GM12878 (cell line): Measurements from ENCODE around the gene PDGFC. TPM values are rescaled to one million over a fixed set of nuclear protein-coding genes. Genes with fewer than 3 reads are reported as not detected.

Experiments
- ATAC-seq: fragments of 200-7000 bp; cut with Tn5 transposase; 3 replicates; pipeline ENCODE4 v1.9.1; 2020; ENCODE audit warnings: mild to moderate bottlenecking, moderate library complexity
- BruUV-seq: library from RNA; stranded (reverse); fragments of 400-500 nt; replicated peaks from 2 replicates; lab custom pipeline; 2021; lab: Mats Ljungman, UMichigan
- CTCF ChIA-PET: fragments of 300-600 bp; sonication (Branson Sonifier 250); formaldehyde crosslinking; extraction: SDS; loops from one replicate; lab custom pipeline; 2021; ENCODE audit warnings: inconsistent platforms; lab: Yijun Ruan, JAX
- POLR2A ChIA-PET: fragments of 350-600 bp; formaldehyde crosslinking; extraction: SDS; loops from one replicate; lab custom pipeline; 2021; ENCODE audit warnings: inconsistent platforms; lab: Charles Lee
- RAD21 ChIA-PET: fragments of 300-600 bp; sonication (Branson Sonifier 250); formaldehyde crosslinking; loops from one replicate; lab custom pipeline; 2023; ENCODE audit warnings: antibody characterized with exemption; ENCODE audit not compliant: unreplicated experiment; lab: Charles Lee
- SMC1A ChIA-PET: fragments of 300-600 bp; sonication (Branson Sonifier 250); formaldehyde crosslinking; loops from one replicate; lab custom pipeline; 2023; ENCODE audit not compliant: unreplicated experiment, uncharacterized antibody; lab: Charles Lee
- DNase-seq: peaks from one replicate; pipeline ENCODE4 v3.0.0-alpha.2; 2011; ENCODE audit warnings: low read depth, low spot score
- FAIRE-seq: peaks from 3 replicates; lab custom pipeline; 2011; peaks lifted over from hg19 to GRCh38; lab: Jason Lieb, UNC
- H2AFZ ChIP-seq: 2 replicates; pipeline ENCODE4 v1.6.0; 2011; ENCODE audit warnings: low read depth, low read length, control low read depth; ENCODE audit not compliant: control insufficient read depth
- H3K27ac ChIP-seq: 2 replicates; pipeline ENCODE4 v1.5.1; 2011; ENCODE audit warnings: control low read depth; ENCODE audit not compliant: control insufficient read depth, insufficient read depth
- H3K27me3 ChIP-seq, 2 experiments: replicated peaks in 1 of 2; 2 replicates each; pipeline versions ENCODE4 v1.6.0 to v1.6.1; 2011; ENCODE audit warnings: low read length in 1 of 2; ENCODE audit not compliant: control insufficient read depth in 2 of 2, insufficient read depth in 2 of 2
- H3K36me3 ChIP-seq, 2 experiments: 2 replicates each; pipeline ENCODE4 v1.5.1; 2011; ENCODE audit warnings: low read length in 1 of 2; ENCODE audit not compliant: control insufficient read depth in 2 of 2, insufficient read depth in 2 of 2
- H3K4me1 ChIP-seq: 2 replicates; pipeline ENCODE4 v1.6.1; 2011; ENCODE audit warnings: mild to moderate bottlenecking, low read length, moderate library complexity, mixed read lengths; ENCODE audit not compliant: control insufficient read depth, insufficient read depth
- H3K4me2 ChIP-seq: 2 replicates; pipeline ENCODE4 v1.6.0; 2011; ENCODE audit warnings: control low read depth; ENCODE audit not compliant: control insufficient read depth, insufficient read depth
- H3K4me3 ChIP-seq: fragments of 200-600 bp; sonication (generic); 2 replicates; pipeline ENCODE4 v1.5.1; 2016
- H3K79me2 ChIP-seq: 2 replicates; pipeline ENCODE4 v1.6.0; 2011; ENCODE audit warnings: low read length; ENCODE audit not compliant: control insufficient read depth, insufficient read depth
- H3K9ac ChIP-seq: 2 replicates; pipeline ENCODE4 v1.8.0; 2011; ENCODE audit warnings: low read length, control low read depth, mixed read lengths; ENCODE audit not compliant: control insufficient read depth, insufficient read depth
- H3K9me3 ChIP-seq: replicated peaks from 3 replicates; pipeline ENCODE4 v1.5.1; 2011; ENCODE audit warnings: mild to moderate bottlenecking, low read length; ENCODE audit not compliant: control insufficient read depth, insufficient read depth
- H4K20me1 ChIP-seq: 2 replicates; pipeline ENCODE4 v1.6.0; 2011; ENCODE audit not compliant: control insufficient read depth, insufficient read depth
- BCL11A ChIP-seq: IDR thresholded peaks from 2 replicates; pipeline ENCODE4 v1.6.1; 2011; ENCODE audit warnings: low read depth, low read length
- EZH2 ChIP-seq: IDR thresholded peaks from 2 replicates; pipeline ENCODE4 v1.6.1; 2012; ENCODE audit warnings: low read depth, mild to moderate bottlenecking, control low read depth, inconsistent platforms, low read length, borderline replicate concordance; ENCODE audit not compliant: control insufficient read depth
- FOXM1 ChIP-seq: IDR thresholded peaks from 2 replicates; pipeline ENCODE4 v1.6.1; 2012; ENCODE audit warnings: low read depth, mild to moderate bottlenecking, inconsistent platforms, low read length, moderate library complexity
- HDAC6 ChIP-seq: fragments of 200-600 bp; sonication (generic); IDR thresholded peaks from one replicate; pipeline ENCODE4 v1.8.0; 2017; ENCODE audit warnings: antibody characterized with exemption; ENCODE audit not compliant: unreplicated experiment
- KLF5 ChIP-seq: fragments of 450-650 bp; IDR thresholded peaks from 2 replicates; pipeline ENCODE4 v1.6.1; 2014; ENCODE audit warnings: mild to moderate bottlenecking; ENCODE audit not compliant: partially characterized antibody
- MTA2 ChIP-seq: fragments of 450-650 bp; IDR thresholded peaks from 2 replicates; pipeline ENCODE4 v1.6.1; 2016; ENCODE audit warnings: low read depth, mild to moderate bottlenecking, moderate library complexity
- NFIC ChIP-seq: IDR thresholded peaks from 2 replicates; pipeline ENCODE4 v1.6.1; 2012; ENCODE audit warnings: low read depth, mild to moderate bottlenecking, inconsistent platforms, low read length, moderate library complexity
- NFXL1 ChIP-seq: fragments of 450-650 bp; IDR thresholded peaks from 2 replicates; pipeline ENCODE4 v1.6.1; 2017; ENCODE audit warnings: antibody characterized with exemption, mild to moderate bottlenecking, borderline replicate concordance
- RAD51 ChIP-seq: fragments of 450-650 bp; IDR thresholded peaks from 2 replicates; pipeline ENCODE4 v1.6.1; 2016; ENCODE audit warnings: moderate library complexity, mild to moderate bottlenecking, inconsistent platforms
- RFX5 ChIP-seq: IDR thresholded peaks from 2 replicates; pipeline ENCODE4 v1.6.1; 2011; ENCODE audit warnings: low read depth, low read length, improper control_type of control experiment
- SKIL ChIP-seq: fragments of 450-650 bp; IDR thresholded peaks from 2 replicates; pipeline ENCODE4 v1.6.1; 2017; ENCODE audit warnings: mild to moderate bottlenecking, low read depth, inconsistent platforms; ENCODE audit not compliant: poor library complexity, severe bottlenecking
- SMAD1 ChIP-seq: fragments of 450-650 bp; IDR thresholded peaks from 2 replicates; pipeline ENCODE4 v1.6.1; 2018; ENCODE audit warnings: mild to moderate bottlenecking, low read depth; ENCODE audit not compliant: partially characterized antibody
- SMAD5 ChIP-seq: IDR thresholded peaks from 2 replicates; pipeline ENCODE4 v1.6.1; 2016; ENCODE audit warnings: antibody characterized with exemption, low read depth
- TBL1XR1 ChIP-seq: IDR thresholded peaks from 2 replicates; pipeline ENCODE4 v1.6.1; 2012; ENCODE audit warnings: low read depth, low read length, improper control_type of control experiment
- WGBS: methylation state at CpG from one replicate; pipeline ENCODE4 v1.1.6; 2016; ENCODE audit warnings: low lambda C conversion rate; ENCODE audit not compliant: insufficient replicate concordance, insufficient coverage; ENCODE audit errors: missing lambda C conversion rate; 5-methylcytosine and 5-hydroxymethylcytosine counted together
- in situ Hi-C: fragments of 300-500 bp; cut with MboI; formaldehyde crosslinking; loops from 9 replicates; pipeline ENCODE4 v1.14.3; 2018; ENCODE audit warnings: mixed read lengths
- intact Hi-C: fragments of 100-400 bp; cut with micrococcal nuclease; formaldehyde crosslinking; loops from one replicate; pipeline ENCODE4 v1.14.2; 2022; ENCODE audit not compliant: unreplicated experiment
- polyA plus RNA-seq, 11 experiments: library from polyadenylated mRNA; depleted of rRNA in 4 of 11; unstranded in 6 of 11; stranded (reverse) in 5 of 11; fragments of >200 nt; fragmentation: Nextera tagmentation in 4 of 11; fragmentation: Illumina TruSeq in 1 of 11; extraction: Ambion mirVana in 4 of 11; extraction: Trizol in 1 of 11; gene quantifications; 1 replicate in 1 of 11; 2 replicates in 10 of 11; pipeline versions ENCODE4 v1.2.1 to v1.2.3, GENCODE V29; 2011 to 2016; ENCODE audit warnings: inconsistent platforms in 2 of 11, missing spikeins in 2 of 11, low read depth in 1 of 11
- total RNA-seq, 4 experiments: library from RNA; depleted of rRNA in 3 of 4; stranded (reverse); fragments of >200 nt in 3 of 4; fragmentation: Illumina TruSeq in 1 of 4; extraction: Trizol in 1 of 4; gene quantifications; 2 replicates each; pipeline versions ENCODE4 v1.2.1 to v1.2.3, GENCODE V29; 2013 to 2021
- TF ChIP-seq, protein P1 (sequence below): fragments of 450-650 bp; IDR thresholded peaks from 2 replicates; pipeline ENCODE4 v1.6.1; 2017; ENCODE audit warnings: borderline replicate concordance

PDGFC gene
- total and polyA plus RNA-seq, 10 of the 15 experiments (the other 5 are each of a cell fraction or from before 2014, with no cell fraction given), result 0.02 to 0.18 TPM; not detected in 8

DNA sequence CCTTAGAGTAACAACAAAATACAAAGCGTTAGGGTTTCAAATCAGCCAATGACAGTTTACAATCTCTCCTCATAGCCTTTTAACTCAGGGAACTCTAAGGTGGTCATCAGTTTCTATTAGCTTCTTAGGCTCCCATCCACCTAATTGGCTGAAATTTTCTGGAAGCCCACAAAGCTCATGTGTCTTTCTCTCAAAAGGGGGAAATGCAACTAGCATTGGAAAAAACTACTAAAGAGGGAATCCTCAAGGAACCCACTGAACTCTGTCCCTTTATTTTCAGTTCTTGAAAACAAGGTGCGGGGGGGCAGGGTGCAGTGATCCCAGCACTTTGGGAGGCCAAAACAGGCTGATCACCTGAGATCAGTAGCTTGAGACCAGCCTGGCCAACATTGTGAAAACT lies 56.4 kb downstream of the PDGFC start:
- ChIA-PET RAD21 (no interaction called here), POLR2A (no interaction called here), SMC1A (interaction anchor here (1.3 kb wide), 1 partner anchor 10 kb away, joined by 4 read pairs; no protein-coding TSS in a partner anchor), CTCF (interaction anchor here (1.0 to 1.5 kb wide), 3 partner anchors 22 to 53 kb away, joined by 3 to 5 read pairs (median 4); no protein-coding TSS in a partner anchor)
- ATAC-seq, result no peak
- Histone ChIP-seq H2AFZ (no peak overlapping the region), H3K27ac (no peak overlapping the region), H3K9me3 (no peaks in the 10 kb centered on the region), H3K27me3 (no peaks in the 10 kb centered on the region), H4K20me1 (no peaks in the 10 kb centered on the region), H3K4me2 (no peak overlapping the region), H3K79me2 (no peaks in the 10 kb centered on the region), H3K4me3 (no peak overlapping the region), H3K4me1 (no peaks in the 10 kb centered on the region), H3K9ac (no peak overlapping the region), H3K36me3 (no peaks in the 10 kb centered on the region)
- 33% methylated on average over 2 of the region's 2 CpGs for WGBS
- in situ Hi-C loops (no loop called here), intact Hi-C loops (no loop called here)
- BruUV-seq, result no TSS peak
- FAIRE-seq, result no peak
- no peak for TF ChIP-seq EZH2
- no peak for TF ChIP-seq FOXM1
- no peak for TF ChIP-seq SMAD1
- TF ChIP-seq RAD51, result no peak
- TF ChIP-seq RFX5, result no peak
- TF ChIP-seq, protein P1, sequence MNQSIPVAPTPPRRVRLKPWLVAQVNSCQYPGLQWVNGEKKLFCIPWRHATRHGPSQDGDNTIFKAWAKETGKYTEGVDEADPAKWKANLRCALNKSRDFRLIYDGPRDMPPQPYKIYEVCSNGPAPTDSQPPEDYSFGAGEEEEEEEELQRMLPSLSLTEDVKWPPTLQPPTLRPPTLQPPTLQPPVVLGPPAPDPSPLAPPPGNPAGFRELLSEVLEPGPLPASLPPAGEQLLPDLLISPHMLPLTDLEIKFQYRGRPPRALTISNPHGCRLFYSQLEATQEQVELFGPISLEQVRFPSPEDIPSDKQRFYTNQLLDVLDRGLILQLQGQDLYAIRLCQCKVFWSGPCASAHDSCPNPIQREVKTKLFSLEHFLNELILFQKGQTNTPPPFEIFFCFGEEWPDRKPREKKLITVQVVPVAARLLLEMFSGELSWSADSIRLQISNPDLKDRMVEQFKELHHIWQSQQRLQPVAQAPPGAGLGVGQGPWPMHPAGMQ, result no peak
- no peak for TF ChIP-seq NFIC
- TF ChIP-seq SKIL, result no peak
- no peak for TF ChIP-seq TBL1XR1
- no peak for TF ChIP-seq KLF5
- no peak for TF ChIP-seq NFXL1
- no peak for TF ChIP-seq MTA2
- no peak for TF ChIP-seq BCL11A
- TF ChIP-seq SMAD5, result no peak
- TF ChIP-seq HDAC6, result no peak
- DNase-seq, result no peak
